Endothelial cell of umbilical vein (primary cell): ENCODE results near the gene CD1E. TPM values are rescaled to one million over a fixed set of nuclear protein-coding genes. Genes with fewer than 3 reads are reported as not detected.
"Not testable (repeated sequence)": the region's sequence is repeated elsewhere in the genome, so short reads cannot be mapped to it uniquely, and the experiment has no call there.

Source experiments
- BruUV-seq: library from RNA; stranded (reverse); fragments of 400-500 nt; replicated peaks from 2 replicates; lab custom pipeline; 2021; lab: Mats Ljungman, UMichigan
- CTCF ChIA-PET: fragments of 300-600, 350-600 bp; sonication (Branson Sonifier 250); formaldehyde crosslinking; loops from one replicate; lab custom pipeline; 2021; ENCODE audit warnings: antibody characterized with exemption, inconsistent platforms; lab: Charles Lee
- POLR2A ChIA-PET: fragments of 300-600, 350-600 bp; sonication (Branson Sonifier 250); formaldehyde crosslinking; loops from one replicate; lab custom pipeline; 2021; ENCODE audit warnings: antibody characterized with exemption, inconsistent platforms; lab: Charles Lee
- DNase-seq: peaks from one replicate; pipeline ENCODE4 v3.0.0-alpha.2; 2011; ENCODE audit warnings: low read depth, low spot score
- FAIRE-seq: peaks from 2 replicates; lab custom pipeline; 2011; peaks lifted over from hg19 to GRCh38; lab: Jason Lieb, UNC
- H2AFZ ChIP-seq: 2 replicates; pipeline ENCODE4 v1.6.0; 2012; ENCODE audit warnings: low read depth, low read length, control low read depth, inconsistent platforms
- H3K27ac ChIP-seq: 2 replicates; pipeline ENCODE4 v1.5.1; 2011; ENCODE audit warnings: low read depth, mild to moderate bottlenecking, control low read depth, low read length, moderate library complexity; ENCODE audit not compliant: insufficient read depth
- H3K27me3 ChIP-seq, 2 experiments: 2 replicates each; pipeline versions ENCODE4 v1.6.0 to v1.6.1; 2011; ENCODE audit warnings: low read length in 2 of 2, mixed read lengths in 1 of 2; ENCODE audit not compliant: control insufficient read depth in 2 of 2, insufficient read depth in 2 of 2
- H3K36me3 ChIP-seq, 2 experiments: 2 replicates in 1 of 2; 3 replicates in 1 of 2; pipeline ENCODE4 v1.5.1; 2011; ENCODE audit warnings: low read length in 2 of 2, mild to moderate bottlenecking in 1 of 2, moderate library complexity in 1 of 2; ENCODE audit not compliant: control insufficient read depth in 2 of 2, insufficient read depth in 2 of 2; ENCODE audit errors: extremely low read depth in 1 of 2
- H3K4me1 ChIP-seq: 3 replicates; pipeline ENCODE4 v1.5.1; 2011; ENCODE audit warnings: mild to moderate bottlenecking, low read length; ENCODE audit not compliant: control insufficient read depth, insufficient read depth; ENCODE audit errors: extremely low read depth
- H3K4me2 ChIP-seq: 2 replicates; pipeline ENCODE4 v1.6.1; 2011; ENCODE audit warnings: low read length, control low read depth, mixed read lengths; ENCODE audit not compliant: insufficient read depth
- H3K4me3 ChIP-seq, 3 experiments: fragments of 200-600 bp in 1 of 3; sonication (generic), shearing (Covaris generic) in 1 of 3; replicated peaks in 1 of 3; 2 replicates each; pipeline ENCODE4 v1.5.1; 2011 to 2016; ENCODE audit warnings: control low read depth in 3 of 3, low read length in 3 of 3, mild to moderate bottlenecking in 2 of 3, inconsistent platforms in 1 of 3, low read depth in 1 of 3, moderate library complexity in 1 of 3; ENCODE audit not compliant: insufficient read depth in 1 of 3
- H3K79me2 ChIP-seq: 2 replicates; pipeline ENCODE4 v1.6.0; 2012; ENCODE audit warnings: low read length, inconsistent platforms; ENCODE audit not compliant: control insufficient read depth, insufficient read depth
- H3K9ac ChIP-seq: replicated peaks from 2 replicates; pipeline ENCODE3; 2011; ENCODE audit warnings: low read length, control low read depth; ENCODE audit not compliant: insufficient read depth; ENCODE audit errors: extremely low read depth
- H3K9me1 ChIP-seq: replicated peaks from 3 replicates; pipeline ENCODE4 v1.6.0; 2011; ENCODE audit warnings: mild to moderate bottlenecking, low read length; ENCODE audit not compliant: control insufficient read depth, insufficient read depth; ENCODE audit errors: extremely low read depth
- H3K9me3 ChIP-seq: replicated peaks from 2 replicates; pipeline ENCODE4 v1.5.1; 2012; ENCODE audit warnings: low read length, inconsistent platforms; ENCODE audit not compliant: control insufficient read depth, insufficient read depth
- H4K20me1 ChIP-seq: replicated peaks from 2 replicates; pipeline ENCODE3; 2011; ENCODE audit warnings: mild to moderate bottlenecking, low read length; ENCODE audit not compliant: control insufficient read depth, insufficient read depth; ENCODE audit errors: extremely low read depth
- CTCF ChIP-seq, 2 donors: IDR thresholded peaks; 1 replicate in 1 of 2; 2 replicates in 1 of 2; pipeline ENCODE4 v1.5.1; 2011; ENCODE audit warnings: low read length in 2 of 2, mild to moderate bottlenecking in 2 of 2, moderate library complexity in 2 of 2, control low read depth in 1 of 2, inconsistent platforms in 1 of 2, low read depth in 1 of 2; ENCODE audit not compliant: insufficient read depth in 1 of 2; ENCODE audit errors: extremely low read depth in 1 of 2
- EZH2 ChIP-seq: IDR thresholded peaks from 2 replicates; pipeline ENCODE4 v1.6.1; 2012; ENCODE audit warnings: borderline replicate concordance, low read depth, mild to moderate bottlenecking, moderate library complexity, low read length, inconsistent platforms; ENCODE audit not compliant: severe bottlenecking
- FOS ChIP-seq: IDR thresholded peaks from 2 replicates; pipeline ENCODE4 v1.6.1; 2011; ENCODE audit warnings: mild to moderate bottlenecking, low read length, moderate library complexity, borderline replicate concordance; ENCODE audit not compliant: insufficient read depth
- GATA2 ChIP-seq: IDR thresholded peaks from 2 replicates; pipeline ENCODE4 v1.7.0; 2011; ENCODE audit warnings: low read depth, mild to moderate bottlenecking, moderate library complexity, mixed read lengths, low read length; ENCODE audit not compliant: insufficient read length, insufficient read depth
- JUN ChIP-seq: IDR thresholded peaks from 2 replicates; pipeline ENCODE4 v1.6.1; 2011; ENCODE audit warnings: borderline replicate concordance, low read depth; ENCODE audit not compliant: insufficient read length, insufficient read depth
- MAX ChIP-seq: IDR thresholded peaks from 2 replicates; pipeline ENCODE4 v1.6.1; 2011; ENCODE audit not compliant: insufficient read depth, insufficient read length
- POLR2A ChIP-seq: IDR thresholded peaks from 2 replicates; pipeline ENCODE4 v1.6.1; 2012; ENCODE audit warnings: low read depth, mild to moderate bottlenecking, control low read depth, low read length
- POLR2AphosphoS5 ChIP-seq: IDR thresholded peaks from 2 replicates; pipeline ENCODE4 v1.6.1; 2012; ENCODE audit warnings: low read depth, mild to moderate bottlenecking, control low read depth, low read length, moderate library complexity; ENCODE audit not compliant: insufficient read depth
- dilution Hi-C: fragments of 300-500 bp; cut with MboI; formaldehyde crosslinking; loops from one replicate; pipeline ENCODE4 v1.15.0; 2019; ENCODE audit warnings: low sequenced_read_pairs; ENCODE audit not compliant: extremely low pct_ligation_motif_present
- intact Hi-C: fragments of 100-400 bp; cut with micrococcal nuclease; formaldehyde crosslinking; loops from one replicate; pipeline ENCODE4 v1.10.0; 2022
- polyA plus RNA-seq, 4 experiments: library from polyadenylated mRNA; depleted of rRNA in 3 of 4; stranded (reverse) in 3 of 4; unstranded in 1 of 4; fragments of >200 nt; gene quantifications; 2 replicates each; pipeline versions ENCODE4 v1.2.1 to v1.2.3, GENCODE V29; 2011 to 2012; ENCODE audit warnings: missing spikeins in 1 of 4
- total RNA-seq: library from RNA; stranded (reverse); gene quantifications from 2 replicates; pipeline ENCODE4 v1.2.3, GENCODE V29; 2021

The CD1E gene
- total and polyA plus RNA-seq, 2 donors (not counting 3 experiments of a cell fraction or from before 2014, with no cell fraction given), result not detected

- TF ChIP-seq GATA2, result no peak
- no peak for TF ChIP-seq JUN
- no peak for TF ChIP-seq EZH2
- no peak for TF ChIP-seq CTCF (IDR thresholded peaks at IDR 0.05; ENCODE audit: extremely low read depth in 1 of 2, insufficient read depth in 1 of 2, low read depth in 1 of 2, low read length in 2 of 2)
- TF ChIP-seq FOS, result no peak
- TF ChIP-seq POLR2AphosphoS5, result no peak
- TF ChIP-seq MAX, result no peak
- TF ChIP-seq POLR2A, result no peak
- H3K9me3 ChIP-seq, result no peaks in the 10 kb centered on the region
- H3K27me3 ChIP-seq, result no peaks in the 10 kb centered on the region
- no peak overlapping the region for H3K4me2 ChIP-seq
- dilution Hi-C loops, result no loop called here
- H3K27ac ChIP-seq, result no peak overlapping the region
- DNase-seq (no peak), FAIRE-seq (no peak)
- H3K36me3 ChIP-seq, result no peaks in the 10 kb centered on the region
- no peak overlapping the region for H3K4me3 ChIP-seq
- no peaks in the 10 kb centered on the region for H3K79me2 ChIP-seq
- ChIA-PET POLR2A (no interaction called here), CTCF (no interaction called here)
- no peak overlapping the region for H2AFZ ChIP-seq
- H4K20me1 ChIP-seq, result no peaks in the 10 kb centered on the region
- H3K4me1 ChIP-seq, result no peaks in the 10 kb centered on the region
- intact Hi-C loops, result no loop called here
- H3K9ac ChIP-seq, result no peak overlapping the region
- no TSS peak for BruUV-seq
- H3K9me1 ChIP-seq, result no peaks in the 10 kb centered on the region
Measured at GRCh38 chr1:158335213-158335532, 18.5 kb upstream of the CD1E start.

GRCh38 chr1:158336413-158336812, 17.3 kb upstream of the CD1E start:
- H3K27ac ChIP-seq, POLR2A ChIA-PET, H3K4me3 ChIP-seq, H3K36me3 ChIP-seq, H3K4me1 ChIP-seq, BruUV-seq, DNase-seq, H3K9me1 ChIP-seq, H4K20me1 ChIP-seq, FAIRE-seq, H3K9ac ChIP-seq, H3K9me3 ChIP-seq, H3K27me3 ChIP-seq, intact Hi-C loops, H3K4me2 ChIP-seq, CTCF ChIA-PET, dilution Hi-C loops, H3K79me2 ChIP-seq, H2AFZ ChIP-seq: not testable (repeated sequence)

GRCh38 chr1:158348946-158349345, 4.7 kb upstream of the CD1E start:
- H2AFZ ChIP-seq, H3K27me3 ChIP-seq, H3K36me3 ChIP-seq, intact Hi-C loops, H3K4me2 ChIP-seq, CTCF ChIA-PET, H4K20me1 ChIP-seq, H3K79me2 ChIP-seq, H3K4me3 ChIP-seq, H3K27ac ChIP-seq, dilution Hi-C loops, H3K9ac ChIP-seq, POLR2A ChIA-PET, H3K9me3 ChIP-seq, H3K9me1 ChIP-seq, BruUV-seq, H3K4me1 ChIP-seq, DNase-seq, FAIRE-seq: not testable (repeated sequence)
